Kidney epithelial cell (primary cell): Measurements from ENCODE around the gene KCNJ12. TPM values are rescaled to one million over a fixed set of nuclear protein-coding genes. Genes with fewer than 3 reads are reported as not detected.
"Not testable (repeated sequence)": the region's sequence is repeated elsewhere in the genome, so short reads cannot be mapped to it uniquely, and the experiment has no call there.

Experiments used
- DNase-seq: peaks from one replicate; pipeline ENCODE4 v3.0.0-alpha.2; 2010; ENCODE audit warnings: low read depth
- H3K27me3 ChIP-seq: 2 replicates; pipeline ENCODE4 v1.6.0; 2011; ENCODE audit warnings: low read length; ENCODE audit not compliant: control insufficient read depth, insufficient read depth
- H3K36me3 ChIP-seq: 2 replicates; pipeline ENCODE4 v1.5.1; 2011; ENCODE audit warnings: low read length; ENCODE audit not compliant: control insufficient read depth, insufficient read depth
- H3K4me3 ChIP-seq: 2 replicates; pipeline ENCODE4 v1.5.1; 2011; ENCODE audit warnings: low read depth, mild to moderate bottlenecking, control low read depth, low read length
- CTCF ChIP-seq: IDR thresholded peaks from 2 replicates; pipeline ENCODE4 v1.5.1; 2011; ENCODE audit warnings: mild to moderate bottlenecking, moderate library complexity, low read length, control low read depth, inconsistent platforms; ENCODE audit not compliant: insufficient read depth, poor library complexity, severe bottlenecking
- total RNA-seq: library from RNA; depleted of rRNA; stranded (reverse); fragments of >200 nt; gene quantifications from 2 replicates; pipeline ENCODE4 v1.2.3, GENCODE V29; 2015

The KCNJ12 gene
- total RNA-seq, 1 donor from 2014 or later, result 2.5 TPM

GRCh38 chr17:21341925-21342540 is 34.1 kb upstream of the KCNJ12 start:
- H3K4me3 ChIP-seq, H3K27me3 ChIP-seq, DNase-seq, H3K36me3 ChIP-seq: not testable (repeated sequence)

- DNase-seq, H3K4me3 ChIP-seq: not testable (repeated sequence)
These were observed 32.9 kb upstream of the KCNJ12 start for GRCh38 chr17:21343061-21343949.

GRCh38 chr17:21344801-21345200 is 31.4 kb upstream of the KCNJ12 start:
- H3K27me3 ChIP-seq, H3K4me3 ChIP-seq, DNase-seq, H3K36me3 ChIP-seq: not testable (repeated sequence)

More at GRCh38 chr17:21343061-21343949, 32.9 kb upstream of the KCNJ12 start:
- not testable (repeated sequence) for H3K27me3 ChIP-seq, H3K36me3 ChIP-seq

GRCh38 chr17:21345236-21345635 is 30.9 kb upstream of the KCNJ12 start:
- no peak for TF ChIP-seq CTCF
- Histone ChIP-seq H3K27me3 (peaks cover 2% of the 10 kb centered on the region), H3K4me3 (no peak overlapping the region), H3K36me3 (no peaks in the 10 kb centered on the region)
- no peak for DNase-seq

- H3K36me3 ChIP-seq, H3K27me3 ChIP-seq, DNase-seq, H3K4me3 ChIP-seq: not testable (repeated sequence)
These were observed 30.1 kb upstream of the KCNJ12 start for GRCh38 chr17:21346107-21346506.

GRCh38 chr17:21346651-21347250 is 29.4 kb upstream of the KCNJ12 start:
- not testable (repeated sequence) for H3K27me3 ChIP-seq, H3K4me3 ChIP-seq, H3K36me3 ChIP-seq, DNase-seq

- not testable (repeated sequence) for H3K4me3 ChIP-seq, H3K36me3 ChIP-seq, H3K27me3 ChIP-seq, DNase-seq
These were observed 28.5 kb upstream of the KCNJ12 start for GRCh38 chr17:21347660-21348059.

- not testable (repeated sequence) for H3K36me3 ChIP-seq, H3K27me3 ChIP-seq, H3K4me3 ChIP-seq, DNase-seq
These were observed 27.9 kb upstream of the KCNJ12 start for GRCh38 chr17:21348081-21348925.

- H3K36me3 ChIP-seq, DNase-seq, H3K27me3 ChIP-seq, H3K4me3 ChIP-seq: not testable (repeated sequence)
These were observed 27.3 kb upstream of the KCNJ12 start for GRCh38 chr17:21348926-21349261.

GRCh38 chr17:21349358-21350050 is 26.7 kb upstream of the KCNJ12 start:
- not testable (repeated sequence) for DNase-seq, H3K4me3 ChIP-seq, H3K36me3 ChIP-seq, H3K27me3 ChIP-seq

GRCh38 chr17:21350495-21350894 is 25.7 kb upstream of the KCNJ12 start:
- H3K27me3 ChIP-seq, DNase-seq, H3K4me3 ChIP-seq, H3K36me3 ChIP-seq: not testable (repeated sequence)
